Heart left ventricle (tissue), 16 donors: ENCODE results near the gene TMEM150B. TPM values are rescaled to one million over a fixed set of nuclear protein-coding genes. Genes with fewer than 3 reads are reported as not detected.

ENCODE experiments used
- ATAC-seq, 4 donors: fragments of 200-7000 bp; cut with Tn5 transposase; one replicate each; pipeline ENCODE4 v1.9.1; 2020 to 2022; ENCODE audit warnings: moderate library complexity in 4 of 4, mild to moderate bottlenecking in 3 of 4, moderate number of reproducible peaks in 1 of 4
- DNase-seq, 5 donors: peaks; one replicate each; pipeline ENCODE4 v3.0.0-alpha.2; 2020
- H3K27ac ChIP-seq, 12 donors: fragments of 200-600 bp; sonication (generic) in 4 of 12; one replicate each; pipeline versions ENCODE4 v1.5.0 to v1.8.0; 2016 to 2022; ENCODE audit warnings: mild to moderate bottlenecking in 2 of 12
- H3K27me3 ChIP-seq, 9 donors: fragments of 200-600 bp; sonication (generic) in 2 of 9; one replicate each; pipeline versions ENCODE4 v1.5.1 to v1.8.0; 2016 to 2022; ENCODE audit warnings: mild to moderate bottlenecking in 3 of 9
- H3K36me3 ChIP-seq, 9 donors: fragments of 200-600 bp; sonication (generic) in 2 of 9; one replicate each; pipeline versions ENCODE4 v1.5.0 to v1.8.0; 2018 to 2022; ENCODE audit warnings: mild to moderate bottlenecking in 2 of 9
- H3K4me1 ChIP-seq, 12 donors: fragments of 200-600 bp; sonication (generic) in 4 of 12; one replicate each; pipeline versions ENCODE4 v1.5.0 to v1.8.0; 2016 to 2022; ENCODE audit warnings: mild to moderate bottlenecking in 3 of 12
- H3K4me3 ChIP-seq, 12 donors: fragments of 200-600 bp; sonication (generic) in 4 of 12; one replicate each; pipeline versions ENCODE4 v1.5.0 to v1.8.0; 2017 to 2022; ENCODE audit warnings: mild to moderate bottlenecking in 9 of 12, moderate library complexity in 4 of 12
- H3K9me3 ChIP-seq, 12 donors: fragments of 200-600 bp; sonication (generic) in 4 of 12; one replicate each; pipeline versions ENCODE4 v1.5.0 to v1.8.0; 2016 to 2022; ENCODE audit warnings: mild to moderate bottlenecking in 1 of 12
- CTCF ChIP-seq, 12 donors: fragments of 200-600 bp; sonication (generic) in 4 of 12; IDR thresholded peaks; one replicate each; pipeline versions ENCODE4 v1.5.0 to v1.8.0; 2018 to 2022; ENCODE audit warnings: antibody characterized with exemption in 12 of 12, mild to moderate bottlenecking in 5 of 12
- POLR2A ChIP-seq, 2 donors: fragments of 450-650 bp; IDR thresholded peaks; one replicate each; pipeline ENCODE4 v1.6.1; 2017; ENCODE audit warnings: antibody characterized with exemption in 2 of 2, mild to moderate bottlenecking in 2 of 2, moderate library complexity in 2 of 2
- WGBS, 4 donors: extraction: QIAGEN DNeasy Blood & Tissue Kit in 2 of 4; methylation state at CpG; one replicate each; pipeline versions ENCODE4 v1.1.5 to v1.1.7; 2013 to 2018; 5-methylcytosine and 5-hydroxymethylcytosine counted together
- intact Hi-C, 10 donors: fragments of 100-400 bp; cut with DNase I; formaldehyde crosslinking; loops; one replicate each; pipeline versions ENCODE4 v1.11.1 to v1.14.2; 2022
- polyA plus RNA-seq, 2 donors: library from polyadenylated mRNA; stranded (reverse); fragments of 200-250 nt; gene quantifications; one replicate each; pipeline ENCODE4 v1.2.3, GENCODE V29; 2013
- total RNA-seq, 9 donors: library from RNA; depleted of rRNA in 2 of 9; stranded (reverse); fragments of >200 nt in 2 of 9; fragmentation: NEBNext Ultra II Directional in 3 of 9; extraction: Animal tissue kit (Norgen Biotek cat#: 25700) in 3 of 9; gene quantifications; one replicate each; pipeline versions ENCODE4 v1.1.0 to v1.2.4, GENCODE V29; 2016 to 2023
- donor health status: ischemic (EF 13 %, LVEDD 7.1; RV severe dilation, severe dysfunction).
- donor health status: healthy with polysubstance abuse.
- donor health status: DM: no; HTN: yes; CAD: no.
- donor health status: DM: no; HTN: no; CAD: no.
- donor health status: ischemic (EF 25% LVEDD 6.9; RV normal size, moderate dysfunction).
- donor health status: ischemic (EF 25% LVEDD 5.7; RV mildly dilated, moderate dysfunction).
- donor health status: healthy.
- donor health status: DM: yes; HTN: yes; CAD: no.
- donor health status: ischemic (EF 35%, LVEDD 5.7; RV mildly dilated, moderate dysfunction).
- donor health status: nonischemic (EF 11% LVEDD 7.7; RV severe dilation, severe dysfunction).
- donor health status: DM: yes; HTN: yes; CAD: no.
- donor health status: PGD.
- donor health status: ischemic (EF 29% LVEDD 5.4; RV normal size, mild dysfunction).
- donor health status: nonischemic (EF 23%, LVEDD 6.1; RV moderate dilation, normal function).

Gene TMEM150B
- total and polyA plus RNA-seq, 11 donors = 0.43 to 14.1 (median 0.99) TPM; not detected in 1

- Histone ChIP-seq H3K27ac (no peak overlapping the region), H3K9me3 (no peaks in the 10 kb centered on the region), H3K36me3 (peaks cover 0 to 33% (median 15%) of the 10 kb centered on the region in 9 donors), H3K4me1 (peaks cover 0 to 28% (median 13%) of the 10 kb centered on the region in 12 donors), H3K27me3 (no peaks in the 10 kb centered on the region), H3K4me3 (no peak overlapping the region)
- no peak for ATAC-seq
- DNase-seq = no peak
- 83 to 87% (median 85%) methylated on average over 9 of the region's 9 CpGs for WGBS, 4 donors
- intact Hi-C loops = loop anchor here in 1 of 10 donors (2.0 kb wide), 1 partner anchor 36 kb away; no protein-coding TSS in a partner anchor
- no peak for TF ChIP-seq CTCF (IDR thresholded peaks at IDR 0.05)
- no peak for TF ChIP-seq POLR2A (IDR thresholded peaks at IDR 0.05)
Measured at GRCh38 chr19:55344444-55344843, 19.3 kb upstream of the TMEM150B start.

- intact Hi-C loops = no loop called here
- Histone ChIP-seq H3K4me1 (peaks cover 0 to 36% (median 16%) of the 10 kb centered on the region in 12 donors), H3K36me3 (peaks cover 0 to 32% (median 15%) of the 10 kb centered on the region in 9 donors), H3K27me3 (no peaks in the 10 kb centered on the region), H3K9me3 (no peaks in the 10 kb centered on the region), H3K27ac (no peak overlapping the region), H3K4me3 (peak overlapping the region in 5 of 12 donors; percentile 70 to 94 (median 83))
- DNase-seq (no peak), ATAC-seq (no peak)
- no peak for TF ChIP-seq POLR2A (IDR thresholded peaks at IDR 0.05)
- WGBS, 4 donors = 84 to 94% (median 88%) methylated on average over 24 to 50 of the region's 50 CpGs
Measured at GRCh38 chr19:55341595-55342531, 16.7 kb upstream of the TMEM150B start.

- Histone ChIP-seq H3K27ac (peak overlapping the region in 2 of 12 donors; percentile 29 to 94), H3K36me3 (peaks cover 0 to 26% (median 11%) of the 10 kb centered on the region in 9 donors), H3K27me3 (no peaks in the 10 kb centered on the region), H3K4me1 (peaks cover 0 to 36% (median 16%) of the 10 kb centered on the region in 12 donors), H3K4me3 (peak overlapping the region in 11 of 12 donors; percentile 52 to 94 (median 74)), H3K9me3 (no peaks in the 10 kb centered on the region)
- WGBS, 4 donors = 3 to 12% (median 7%) methylated on average over 4 to 15 of the region's 15 CpGs
- DNase-seq (peak; percentile 73 to 83 (median 81)), ATAC-seq (peak in 1 of 4 donors; percentile 16)
- intact Hi-C loops = no loop called here
- TF ChIP-seq POLR2A (IDR thresholded peaks at IDR 0.05) = no peak
- no peak for TF ChIP-seq CTCF (IDR thresholded peaks at IDR 0.05)
Measured at GRCh38 chr19:55341171-55341588, 16.0 kb upstream of the TMEM150B start.

- Histone ChIP-seq H3K27ac (peak overlapping the region in 3 of 12 donors; percentile 88 to 94 (median 94)), H3K36me3 (peaks cover 0 to 26% (median 11%) of the 10 kb centered on the region in 9 donors), H3K4me3 (peak overlapping the region in 11 of 12 donors; percentile 52 to 94 (median 74)), H3K4me1 (peaks cover 0 to 34% (median 16%) of the 10 kb centered on the region in 12 donors), H3K27me3 (no peaks in the 10 kb centered on the region), H3K9me3 (no peaks in the 10 kb centered on the region)
- WGBS, 4 donors = 3 to 8% (median 5%) methylated on average over 24 of the region's 24 CpGs
- ATAC-seq = no peak
- intact Hi-C loops = no loop called here
- no peak for DNase-seq
- no peak for TF ChIP-seq POLR2A (IDR thresholded peaks at IDR 0.05)
- TF ChIP-seq CTCF (IDR thresholded peaks at IDR 0.05) = peak in 1 of 12 donors; percentile 5
Measured at GRCh38 chr19:55340784-55341147, 15.6 kb upstream of the TMEM150B start.
